Pancreas (tissue), 10 donors: ENCODE data around the gene C4orf33. TPM values are rescaled to one million over a fixed set of nuclear protein-coding genes. Genes with fewer than 3 reads are reported as not detected.

Experiments used
- ATAC-seq, 4 donors: fragments of 200-7000 bp; cut with Tn5 transposase; one replicate each; pipeline versions ENCODE4 v1.8.0 to v1.9.1; 2020; ENCODE audit warnings: mild to moderate bottlenecking in 4 of 4, moderate library complexity in 4 of 4
- DNase-seq, 6 donors: peaks; one replicate each; pipeline ENCODE4 v3.0.0-alpha.2; 2020
- FAIRE-seq: peaks from 2 replicates; lab custom pipeline; 2012; peaks lifted over from hg19 to GRCh38; lab: Jason Lieb, UNC
- H3K27ac ChIP-seq, 4 donors: fragments of 200-600 bp; sonication (generic); 1 replicate in 3 of 4; 2 replicates in 1 of 4; pipeline versions ENCODE4 v1.5.0 to v1.8.0; 2020
- H3K27me3 ChIP-seq, 4 donors: fragments of 200-600 bp; one replicate each; pipeline ENCODE4 v1.8.0; 2021
- H3K36me3 ChIP-seq, 3 donors: fragments of 200-600 bp; sonication (generic) in 1 of 3; one replicate each; pipeline versions ENCODE4 v1.5.0 to v1.8.0; 2020 to 2021
- H3K4me1 ChIP-seq, 3 donors: fragments of 200-600 bp; one replicate each; pipeline ENCODE4 v1.8.0; 2021
- H3K4me3 ChIP-seq, 4 donors: fragments of 200-600 bp; sonication (generic) in 2 of 4; one replicate each; pipeline versions ENCODE4 v1.5.0 to v1.8.0; 2020 to 2021
- H3K9me3 ChIP-seq, 4 donors: fragments of 200-600 bp; one replicate each; pipeline ENCODE4 v1.8.0; 2021
- CTCF ChIP-seq, 4 donors: fragments of 200-600 bp; sonication (generic) in 3 of 4; IDR thresholded peaks; one replicate each; pipeline versions ENCODE4 v1.5.0 to v1.8.0; 2021; ENCODE audit warnings: antibody characterized with exemption in 4 of 4
- WGBS, 2 donors: extraction: QIAGEN DNeasy Blood & Tissue Kit; methylation state at CpG; one replicate each; pipeline ENCODE4 v1.1.7; 2013; 5-methylcytosine and 5-hydroxymethylcytosine counted together
- intact Hi-C, 3 donors: fragments of 100-400 bp; cut with DNase I; formaldehyde crosslinking; loops; one replicate each; pipeline versions ENCODE4 v1.11.1 to v1.14.2; 2022
- polyA plus RNA-seq, 2 donors: library from polyadenylated mRNA; stranded (reverse); fragments of 200-250 nt; gene quantifications; one replicate each; pipeline ENCODE4 v1.2.3, GENCODE V29; 2013
- total RNA-seq, 6 donors: library from RNA; stranded (reverse); fragmentation: NEBNext Ultra II Directional in 4 of 6; extraction: Animal tissue kit (Norgen Biotek cat#: 25700) in 4 of 6; gene quantifications; one replicate each; pipeline versions ENCODE4 v1.2.1 to v1.2.4, GENCODE V29; 2021 to 2023
- donor health status: healthy with polysubstance abuse.
- donor health status: DM: no; HTN: no; CAD: no; lungs with moderate emphysema.
- donor health status: DM: no; HTN: no; CAD: no.
- donor health status: control.
- donor health status: control.
- donor health status: Bipolar disorder and iron deficiency.
- donor health status: DM: yes; HTN: yes; CAD: no.
- donor health status: DM: no; HTN: no; CAD: no.
- donor health status: DM: no; HTN: no; CAD: no.
- donor health status: DM: yes; HTN: yes; CAD: no.

C4orf33 gene
- total and polyA plus RNA-seq, 8 donors, result 5.5 to 11.1 (median 7.6) TPM

GRCh38 chr4:129077326-129077725 lies 18.6 kb upstream of the C4orf33 start:
- no peak overlapping the region for H3K4me3 ChIP-seq
- no peak overlapping the region for H3K27ac ChIP-seq
- no peaks in the 10 kb centered on the region for H3K27me3 ChIP-seq
- ATAC-seq (no peak), DNase-seq (no peak), FAIRE-seq (no peak)
- TF ChIP-seq CTCF (IDR thresholded peaks at IDR 0.05), result no peak
- H3K9me3 ChIP-seq, result no peaks in the 10 kb centered on the region
- no peaks in the 10 kb centered on the region for H3K4me1 ChIP-seq
- peaks cover 0 to 11% (median 0%) of the 10 kb centered on the region in 3 donors for H3K36me3 ChIP-seq
- intact Hi-C loops, result no loop called here

GRCh38 chr4:129080129-129080528 lies 15.8 kb upstream of the C4orf33 start:
- intact Hi-C loops, result no loop called here
- DNase-seq (no peak), ATAC-seq (no peak), FAIRE-seq (no peak)
- peaks cover 0 to 11% (median 0%) of the 10 kb centered on the region in 3 donors for H3K36me3 ChIP-seq
- no peak for TF ChIP-seq CTCF (IDR thresholded peaks at IDR 0.05)
- no peaks in the 10 kb centered on the region for H3K4me1 ChIP-seq
- no peak overlapping the region for H3K4me3 ChIP-seq
- H3K9me3 ChIP-seq, result no peaks in the 10 kb centered on the region
- no peaks in the 10 kb centered on the region for H3K27me3 ChIP-seq
- no peak overlapping the region for H3K27ac ChIP-seq

GRCh38 chr4:129082302-129082701 lies 13.7 kb upstream of the C4orf33 start:
- DNase-seq (no peak), ATAC-seq (no peak), FAIRE-seq (no peak)
- intact Hi-C loops, result no loop called here
- WGBS, 2 donors, result 95 to 96% methylated on average over 5 of the region's 5 CpGs
- no peaks in the 10 kb centered on the region for H3K9me3 ChIP-seq
- no peak for TF ChIP-seq CTCF (IDR thresholded peaks at IDR 0.05)
- H3K36me3 ChIP-seq, result peaks cover 0 to 11% (median 0%) of the 10 kb centered on the region in 3 donors
- H3K27ac ChIP-seq, result no peak overlapping the region
- H3K4me1 ChIP-seq, result no peaks in the 10 kb centered on the region
- no peaks in the 10 kb centered on the region for H3K27me3 ChIP-seq
- H3K4me3 ChIP-seq, result no peak overlapping the region

- 95 to 100% methylated on average over 4 of the region's 4 CpGs for WGBS, 2 donors
These were observed 10.5 kb upstream of the C4orf33 start for GRCh38 chr4:129085472-129085871.

More at GRCh38 chr4:129085472-129085871, 10.5 kb upstream of the C4orf33 start:
- no peak for DNase-seq
- intact Hi-C loops, result no loop called here
- H3K27ac ChIP-seq, result no peak overlapping the region
- FAIRE-seq, result no peak
- no peak overlapping the region for H3K4me3 ChIP-seq
- no peaks in the 10 kb centered on the region for H3K27me3 ChIP-seq
- no peak for TF ChIP-seq CTCF (IDR thresholded peaks at IDR 0.05)
- H3K4me1 ChIP-seq, result no peaks in the 10 kb centered on the region
- no peaks in the 10 kb centered on the region for H3K9me3 ChIP-seq
- H3K36me3 ChIP-seq, result no peaks in the 10 kb centered on the region
- ATAC-seq, result no peak
